ENCODE data around the gene BCL7A. TPM values are rescaled to one million over a fixed set of nuclear protein-coding genes. Genes with fewer than 3 reads are reported as not detected.
A peak's percentile ranks its signal among the peaks of the same experiment; 100 is the strongest.

BCL7A gene
- total and polyA plus RNA-seq, 8 donors: 1.5 to 11.6 (median 2.8) TPM

GRCh38 chr12:122090759-122091515 is 69.3 kb downstream of the BCL7A start:
- peak in 1 of 2 donors; percentile 73 for DNase-seq
- Histone ChIP-seq H3K36me3 (peaks cover 0 to 14% (median 7%) of the 10 kb centered on the region in 4 donors), H3K9me3 (no peaks in the 10 kb centered on the region), H3K4me1 (peaks cover 58 to 100% (median 80%) of the 10 kb centered on the region in 4 donors), H3K27ac (peak overlapping the region; percentile 32 to 84 (median 71)), H3K4me3 (no peak overlapping the region), H3K27me3 (no peaks in the 10 kb centered on the region)
- WGBS, 5 donors: 43 to 54% (median 51%) methylated on average over 7 of the region's 7 CpGs
- no peak for TF ChIP-seq CTCF (IDR thresholded peaks at IDR 0.05)
- TF ChIP-seq POLR2AphosphoS5 (IDR thresholded peaks at IDR 0.05): peak; percentile 22 to 60 (median 49)
- intact Hi-C loops (cut with DNase I; ENCODE audit: low total_unique reads): no loop called here

GRCh38 chr12:122093098-122093883 is 71.6 kb downstream of the BCL7A start:
- intact Hi-C loops (cut with DNase I; ENCODE audit: low total_unique reads): no loop called here
- H3K36me3 ChIP-seq: no peaks in the 10 kb centered on the region
- 88 to 95% (median 93%) methylated on average over 9 of the region's 9 CpGs for WGBS, 5 donors
- H3K4me1 ChIP-seq: peaks cover 58 to 100% (median 81%) of the 10 kb centered on the region in 4 donors
- H3K27ac ChIP-seq: peak overlapping the region in 4 of 5 donors; percentile 17 to 84 (median 53)
- no peaks in the 10 kb centered on the region for H3K9me3 ChIP-seq
- DNase-seq: no peak
- no peak overlapping the region for H3K4me3 ChIP-seq
- TF ChIP-seq EP300 (IDR thresholded peaks at IDR 0.05) (no peak), POLR2A (IDR thresholded peaks at IDR 0.05) (no peak), POLR2AphosphoS5 (IDR thresholded peaks at IDR 0.05) (no peak), CTCF (IDR thresholded peaks at IDR 0.05) (no peak)
- no peaks in the 10 kb centered on the region for H3K27me3 ChIP-seq

- DNase-seq: no peak
- H3K9me3 ChIP-seq: no peaks in the 10 kb centered on the region
- no peaks in the 10 kb centered on the region for H3K36me3 ChIP-seq
- 95 to 100% (median 99%) methylated on average over 5 of the region's 5 CpGs for WGBS, 5 donors
- peak overlapping the region; percentile 17 to 84 (median 40) for H3K27ac ChIP-seq
- no peak overlapping the region for H3K4me3 ChIP-seq
- TF ChIP-seq POLR2AphosphoS5 (IDR thresholded peaks at IDR 0.05) (no peak), POLR2A (IDR thresholded peaks at IDR 0.05) (no peak), EP300 (IDR thresholded peaks at IDR 0.05) (no peak), CTCF (IDR thresholded peaks at IDR 0.05) (no peak)
- H3K27me3 ChIP-seq: no peaks in the 10 kb centered on the region
- H3K4me1 ChIP-seq: peaks cover 60 to 100% (median 83%) of the 10 kb centered on the region in 4 donors
- intact Hi-C loops (cut with DNase I; ENCODE audit: low total_unique reads): no loop called here
Observed at GRCh38 chr12:122094137-122094734, 72.6 kb downstream of the BCL7A start.

Measured in stomach (tissue), 9 donors.